ENCODE results near the gene SKI.

- TF ChIP-seq, protein P1, sequence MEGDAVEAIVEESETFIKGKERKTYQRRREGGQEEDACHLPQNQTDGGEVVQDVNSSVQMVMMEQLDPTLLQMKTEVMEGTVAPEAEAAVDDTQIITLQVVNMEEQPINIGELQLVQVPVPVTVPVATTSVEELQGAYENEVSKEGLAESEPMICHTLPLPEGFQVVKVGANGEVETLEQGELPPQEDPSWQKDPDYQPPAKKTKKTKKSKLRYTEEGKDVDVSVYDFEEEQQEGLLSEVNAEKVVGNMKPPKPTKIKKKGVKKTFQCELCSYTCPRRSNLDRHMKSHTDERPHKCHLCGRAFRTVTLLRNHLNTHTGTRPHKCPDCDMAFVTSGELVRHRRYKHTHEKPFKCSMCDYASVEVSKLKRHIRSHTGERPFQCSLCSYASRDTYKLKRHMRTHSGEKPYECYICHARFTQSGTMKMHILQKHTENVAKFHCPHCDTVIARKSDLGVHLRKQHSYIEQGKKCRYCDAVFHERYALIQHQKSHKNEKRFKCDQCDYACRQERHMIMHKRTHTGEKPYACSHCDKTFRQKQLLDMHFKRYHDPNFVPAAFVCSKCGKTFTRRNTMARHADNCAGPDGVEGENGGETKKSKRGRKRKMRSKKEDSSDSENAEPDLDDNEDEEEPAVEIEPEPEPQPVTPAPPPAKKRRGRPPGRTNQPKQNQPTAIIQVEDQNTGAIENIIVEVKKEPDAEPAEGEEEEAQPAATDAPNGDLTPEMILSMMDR (conservative IDR thresholded peaks at IDR 0.05; ENCODE audit: low read depth, low read length) = no peak
- TF ChIP-seq EZH2phosphoT487 (IDR thresholded peaks at IDR 0.05; ENCODE audit: borderline replicate concordance, low read length) = no peak
- TF ChIP-seq EZH2 (IDR thresholded peaks at IDR 0.05; ENCODE audit: low read length, unreplicated experiment) = no peak
Measured at GRCh38 chr1:2290595-2291510, 62.7 kb downstream of the SKI start.
